Kidney (tissue), 14 donors: ENCODE data around the gene FGFR2. TPM values are rescaled to one million over a fixed set of nuclear protein-coding genes. Genes with fewer than 3 reads are reported as not detected.

Experiments
- DNase-seq, 5 donors: peaks; one replicate each; pipeline ENCODE4 v3.0.0-alpha.2; 2013 to 2020
- FAIRE-seq: peaks from 2 replicates; lab custom pipeline; 2012; peaks lifted over from hg19 to GRCh38; lab: Jason Lieb, UNC
- H3K27ac ChIP-seq, 2 donors: one replicate each; pipeline ENCODE4 v1.7.0; 2013; ENCODE audit warnings: low read depth in 2 of 2, low read length in 2 of 2, inconsistent platforms in 1 of 2
- H3K27me3 ChIP-seq: one replicate; pipeline ENCODE4 v1.7.1; 2013; ENCODE audit warnings: low read length, inconsistent platforms; ENCODE audit not compliant: control insufficient read depth, insufficient read depth
- H3K36me3 ChIP-seq, 3 donors: one replicate each; pipeline versions ENCODE4 v1.7.0 to v1.7.1; 2013; ENCODE audit warnings: low read length in 3 of 3, control low read depth in 1 of 3, inconsistent platforms in 1 of 3; ENCODE audit not compliant: insufficient read depth in 3 of 3, control insufficient read depth in 2 of 3
- H3K4me1 ChIP-seq, 3 donors: one replicate each; pipeline versions ENCODE4 v1.7.0 to v1.7.1; 2013; ENCODE audit warnings: low read length in 3 of 3, inconsistent platforms in 1 of 3, low read depth in 1 of 3; ENCODE audit not compliant: control insufficient read depth in 2 of 3, insufficient read depth in 2 of 3
- H3K4me3 ChIP-seq, 3 donors: one replicate each; pipeline versions ENCODE4 v1.7.0 to v1.8.1; 2013; ENCODE audit warnings: low read length in 3 of 3, control low read depth in 1 of 3, inconsistent platforms in 1 of 3
- H3K9ac ChIP-seq, 3 donors: one replicate each; pipeline versions ENCODE4 v1.7.0 to v1.7.1; 2013; ENCODE audit warnings: low read length in 3 of 3, control low read depth in 1 of 3, inconsistent platforms in 1 of 3
- H3K9me3 ChIP-seq, 3 donors: one replicate each; pipeline versions ENCODE4 v1.7.0 to v1.7.1; 2013; ENCODE audit warnings: low read length in 3 of 3, control low read depth in 1 of 3, inconsistent platforms in 1 of 3; ENCODE audit not compliant: control insufficient read depth in 2 of 3, insufficient read depth in 1 of 3
- CTCF ChIP-seq: IDR thresholded peaks from 3 replicates; pipeline ENCODE4 v1.5.1; 2012; ENCODE audit warnings: mild to moderate bottlenecking, moderate library complexity, borderline replicate concordance; ENCODE audit not compliant: insufficient read depth; ENCODE audit errors: extremely low read depth
- intact Hi-C: fragments of 100-400 bp; cut with DNase I; formaldehyde crosslinking; loops from one replicate; pipeline ENCODE4 v1.11.1; 2022
- polyA plus RNA-seq: library from polyadenylated mRNA; stranded (reverse); fragments of 350-450 nt; fragmentation: Illumina TruSeq; extraction: RNeasy Lipid Tissue Mini Kit (QIAGEN cat#74804); gene quantifications from one replicate; pipeline ENCODE4 v1.2.3, GENCODE V29; 2014; ENCODE audit warnings: low read depth, low replicate concordance; ENCODE audit not compliant: insufficient read depth
- total RNA-seq: library from RNA; stranded (reverse); fragmentation: NEBNext Ultra II Directional; extraction: Animal tissue kit (Norgen Biotek cat#: 25700); gene quantifications from one replicate; pipeline ENCODE4 v1.2.1, GENCODE V29; 2021
- donor health status: control.
- donor health status: control.
- donor health status: control.
- donor health status: control.
- donor health status: control.
- donor health status: DM: yes; HTN: yes; CAD: no.
- donor health status: Normal renal cell carcinoma (clear cell type).

FGFR2 gene
- total and polyA plus RNA-seq, 2 donors from 2014 or later, result 20.2 to 59.4 TPM

GRCh38 chr10:121535381-121535780 is 62.9 kb downstream of the FGFR2 start:
- no peaks in the 10 kb centered on the region for H3K27me3 ChIP-seq

DNA sequence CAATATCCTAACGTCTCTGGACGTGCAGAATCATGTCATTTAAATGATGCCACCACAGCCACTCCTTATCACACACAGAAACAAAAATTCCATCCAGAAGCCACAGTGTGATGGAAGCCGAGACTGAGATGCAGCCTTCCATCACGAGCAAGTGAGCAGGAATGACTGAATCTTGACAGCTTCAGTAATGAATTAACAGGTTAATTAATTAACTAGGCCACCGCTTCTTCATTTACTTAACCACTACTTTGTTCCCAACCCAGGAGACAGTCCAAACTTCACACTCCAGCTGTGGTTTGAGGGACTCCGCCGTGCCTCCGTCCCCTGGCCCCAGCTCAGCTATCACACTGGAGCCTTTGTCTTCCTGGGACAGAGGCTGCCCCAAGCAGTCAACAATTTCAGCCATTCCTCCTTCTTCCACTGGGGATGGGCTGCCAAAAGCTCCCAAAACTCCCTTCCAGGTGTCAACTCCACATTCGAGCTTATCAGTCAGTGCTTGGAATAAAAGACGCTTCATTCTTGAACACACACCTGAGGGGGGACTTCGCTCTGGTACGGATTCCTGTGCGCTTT is 65.9 kb downstream of the FGFR2 start:
- Histone ChIP-seq H3K36me3 (peaks cover 0 to under 1% (median 0%) of the 10 kb centered on the region in 3 donors), H3K27ac (no peak overlapping the region), H3K27me3 (no peaks in the 10 kb centered on the region), H3K9me3 (no peaks in the 10 kb centered on the region), H3K4me1 (peaks cover 0 to 6% (median under 1%) of the 10 kb centered on the region in 3 donors), H3K9ac (no peak overlapping the region), H3K4me3 (no peak overlapping the region)
- intact Hi-C loops, result no loop called here
- TF ChIP-seq CTCF, result no peak
- DNase-seq (no peak), FAIRE-seq (no peak)

More at GRCh38 chr10:121535381-121535780, 62.9 kb downstream of the FGFR2 start:
- Histone ChIP-seq H3K27ac (no peak overlapping the region), H3K9ac (no peak overlapping the region), H3K9me3 (no peaks in the 10 kb centered on the region), H3K36me3 (peaks cover 0 to 9% (median 3%) of the 10 kb centered on the region in 3 donors), H3K4me3 (no peak overlapping the region), H3K4me1 (peaks cover 0 to 3% (median under 1%) of the 10 kb centered on the region in 3 donors)
- DNase-seq (no peak), FAIRE-seq (no peak)
- intact Hi-C loops, result no loop called here
- TF ChIP-seq CTCF, result no peak

GRCh38 chr10:121531830-121532178 is 66.4 kb downstream of the FGFR2 start:
- DNase-seq, result no peak
- Histone ChIP-seq H3K9ac (no peak overlapping the region), H3K27ac (peak overlapping the region in 1 of 2 donors; percentile 0), H3K4me1 (peaks cover 5 to 10% (median 6%) of the 10 kb centered on the region in 3 donors), H3K27me3 (no peaks in the 10 kb centered on the region), H3K4me3 (no peak overlapping the region), H3K36me3 (no peaks in the 10 kb centered on the region), H3K9me3 (no peaks in the 10 kb centered on the region)
- FAIRE-seq, result no peak
- intact Hi-C loops, result no loop called here
- TF ChIP-seq CTCF, result no peak
